Peyer's patch (tissue), 4 donors: ENCODE measurements around the gene ADH7.

ENCODE experiments used
- POLR2A ChIP-seq, 2 donors: fragments of 450-650 bp; IDR thresholded peaks; one replicate each; pipeline ENCODE4 v1.5.1; 2017; ENCODE audit warnings: antibody characterized with exemption in 2 of 2, mild to moderate bottlenecking in 2 of 2, moderate library complexity in 2 of 2
- TF ChIP-seq, protein P1 (sequence below), 6 experiments: fragments of 450-650 bp in 4 of 6; fragments of 200-600 bp in 2 of 6; sonication (generic) in 1 of 6; IDR thresholded peaks; one replicate each; pipeline ENCODE4 v1.5.1; 2017 to 2019; ENCODE audit warnings: antibody characterized with exemption in 6 of 6, mild to moderate bottlenecking in 3 of 6, moderate library complexity in 1 of 6

DNA sequence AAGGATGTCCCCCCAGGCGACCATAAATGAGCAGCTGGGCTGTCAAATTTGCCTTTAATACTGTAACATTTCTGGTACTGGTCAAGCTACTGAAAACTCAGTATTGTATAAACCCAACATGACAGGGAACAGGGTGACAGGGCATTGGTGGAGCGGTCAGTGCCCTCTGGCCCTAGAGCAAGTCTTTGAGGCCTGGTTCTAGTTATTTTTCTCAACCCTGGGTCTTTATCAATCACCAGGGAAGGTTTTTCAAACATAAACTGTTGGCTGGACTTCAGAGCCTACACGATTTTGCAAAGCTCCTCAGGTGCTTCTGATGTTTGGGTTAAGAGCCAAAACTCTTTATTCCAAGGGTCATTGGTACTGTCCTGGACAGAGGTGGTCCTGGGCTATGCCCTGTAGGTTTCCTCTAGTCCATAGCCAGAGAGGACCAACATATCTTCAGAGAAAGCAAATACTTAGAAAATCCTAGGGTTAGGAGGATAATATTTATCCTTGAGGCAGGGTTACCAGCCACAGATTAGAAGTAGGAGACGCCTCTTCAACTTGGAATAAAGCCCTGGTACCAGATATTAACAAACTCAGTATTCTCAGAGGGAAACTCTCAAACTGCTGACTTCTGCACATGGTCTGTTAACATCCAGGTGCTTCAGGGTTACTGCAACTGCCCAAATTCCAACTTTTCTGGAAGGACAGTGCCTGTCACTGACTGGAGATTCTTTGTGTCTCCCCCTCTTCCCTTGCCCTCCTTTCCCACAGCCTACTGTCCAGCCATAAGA is 26.7 kb upstream of the ADH7 start:
- TF ChIP-seq, protein P1, sequence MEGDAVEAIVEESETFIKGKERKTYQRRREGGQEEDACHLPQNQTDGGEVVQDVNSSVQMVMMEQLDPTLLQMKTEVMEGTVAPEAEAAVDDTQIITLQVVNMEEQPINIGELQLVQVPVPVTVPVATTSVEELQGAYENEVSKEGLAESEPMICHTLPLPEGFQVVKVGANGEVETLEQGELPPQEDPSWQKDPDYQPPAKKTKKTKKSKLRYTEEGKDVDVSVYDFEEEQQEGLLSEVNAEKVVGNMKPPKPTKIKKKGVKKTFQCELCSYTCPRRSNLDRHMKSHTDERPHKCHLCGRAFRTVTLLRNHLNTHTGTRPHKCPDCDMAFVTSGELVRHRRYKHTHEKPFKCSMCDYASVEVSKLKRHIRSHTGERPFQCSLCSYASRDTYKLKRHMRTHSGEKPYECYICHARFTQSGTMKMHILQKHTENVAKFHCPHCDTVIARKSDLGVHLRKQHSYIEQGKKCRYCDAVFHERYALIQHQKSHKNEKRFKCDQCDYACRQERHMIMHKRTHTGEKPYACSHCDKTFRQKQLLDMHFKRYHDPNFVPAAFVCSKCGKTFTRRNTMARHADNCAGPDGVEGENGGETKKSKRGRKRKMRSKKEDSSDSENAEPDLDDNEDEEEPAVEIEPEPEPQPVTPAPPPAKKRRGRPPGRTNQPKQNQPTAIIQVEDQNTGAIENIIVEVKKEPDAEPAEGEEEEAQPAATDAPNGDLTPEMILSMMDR (IDR thresholded peaks at IDR 0.05): no peak
- TF ChIP-seq POLR2A (IDR thresholded peaks at IDR 0.05): no peak
